Hematopoietic multipotent progenitor cell treated with erythropoietin and hydrocortisone succinate and interleukin-3 and kit ligand, for 4 days (in vitro differentiated cells): ENCODE data around the gene HMX1.

Experiments used
- DNase-seq: peaks from one replicate; pipeline ENCODE4 v3.0.0-alpha.2; 2015

The HMX1 gene

GRCh38 chr4:8871417-8872401 lies at the start of gene HMX1:
TSS of gene HMX1 (minus strand) at chr4:8871839. CDS start at chr4:8871614, 225 bp downstream.
- DNase-seq: no peak

GRCh38 chr4:8920969-8921368 lies 49.3 kb upstream of the HMX1 start:
- no peak for DNase-seq

GRCh38 chr4:8920289-8920965 lies 48.8 kb upstream of the HMX1 start:
- DNase-seq: no peak

- DNase-seq: no peak
These were observed 48.1 kb upstream of the HMX1 start for GRCh38 chr4:8919651-8920288.

- DNase-seq: peak; percentile 75
These were observed 46.5 kb upstream of the HMX1 start for GRCh38 chr4:8917868-8918783.

GRCh38 chr4:8917321-8917811 lies 45.7 kb upstream of the HMX1 start:
- DNase-seq: no peak

GRCh38 chr4:8916906-8917305 lies 45.3 kb upstream of the HMX1 start:
- no peak for DNase-seq

- DNase-seq: no peak
These were observed 44.8 kb upstream of the HMX1 start for GRCh38 chr4:8916351-8916885.

- no peak for DNase-seq
These were observed 43.9 kb upstream of the HMX1 start for GRCh38 chr4:8915201-8916200.

GRCh38 chr4:8914461-8915171 lies 43.0 kb upstream of the HMX1 start:
- no peak for DNase-seq

- no peak for DNase-seq
These were observed 42.3 kb upstream of the HMX1 start for GRCh38 chr4:8913858-8914460.

- DNase-seq: no peak
These were observed 41.6 kb upstream of the HMX1 start for GRCh38 chr4:8913121-8913857.

- DNase-seq: no peak
These were observed 40.9 kb upstream of the HMX1 start for GRCh38 chr4:8912506-8912905.

GRCh38 chr4:8912089-8912455 lies 40.4 kb upstream of the HMX1 start:
- no peak for DNase-seq

- no peak for DNase-seq
These were observed 39.9 kb upstream of the HMX1 start for GRCh38 chr4:8911316-8912088.

GRCh38 chr4:8910822-8911315 lies 39.2 kb upstream of the HMX1 start:
- no peak for DNase-seq

- DNase-seq: no peak
These were observed 38.6 kb upstream of the HMX1 start for GRCh38 chr4:8910100-8910821.
